PC-9 (cell line): Measurements from ENCODE around the gene MOGAT2. TPM values are rescaled to one million over a fixed set of nuclear protein-coding genes. Genes with fewer than 3 reads are reported as not detected.

Experiments used
- BruUV-seq: library from RNA; stranded (reverse); fragments of 400-500 nt; replicated peaks from 2 replicates; lab custom pipeline; 2021; lab: Mats Ljungman, UMichigan
- CTCF ChIA-PET: fragments of 300-600 bp; sonication (Branson Sonifier 250); formaldehyde crosslinking; loops from one replicate; lab custom pipeline; 2022; ENCODE audit warnings: antibody characterized with exemption; lab: Charles Lee
- POLR2A ChIA-PET: fragments of 300-600 bp; sonication (Branson Sonifier 250); formaldehyde crosslinking; loops from one replicate; lab custom pipeline; 2022; ENCODE audit warnings: antibody characterized with exemption; ENCODE audit not compliant: unreplicated experiment; lab: Charles Lee
- DNase-seq, 2 experiments: peaks; one replicate each; pipeline versions ENCODE4 v3.0.0 to v3.0.0-alpha.2; 2015 to 2022; ENCODE audit warnings: mixed read lengths in 1 of 2
- H2AFZ ChIP-seq: fragments of 200-600 bp; sonication (generic); 2 replicates; pipeline ENCODE4 v1.8.1; 2017; ENCODE audit warnings: antibody characterized with exemption
- H3F3A ChIP-seq: fragments of 200-600 bp; sonication (generic); 2 replicates; pipeline ENCODE4 v1.8.1; 2017; ENCODE audit warnings: antibody characterized with exemption, mild to moderate bottlenecking, low read depth; ENCODE audit not compliant: insufficient read depth
- H3K27ac ChIP-seq: fragments of 200-600 bp; sonication (generic); 2 replicates; pipeline ENCODE4 v1.6.1; 2016; ENCODE audit warnings: mixed run types
- H3K27me3 ChIP-seq: fragments of 200-600 bp; sonication (generic); 2 replicates; pipeline ENCODE4 v1.6.1; 2016; ENCODE audit warnings: low read depth, mixed run types; ENCODE audit not compliant: insufficient read depth
- H3K36me3 ChIP-seq: fragments of 200-600 bp; sonication (generic); 2 replicates; pipeline ENCODE4 v1.6.1; 2016; ENCODE audit warnings: low read depth, mixed run types
- H3K4me1 ChIP-seq: fragments of 200-600 bp; sonication (generic); replicated peaks from 2 replicates; pipeline ENCODE4 v1.6.1; 2016; ENCODE audit warnings: mixed run types; ENCODE audit not compliant: insufficient read depth
- H3K4me2 ChIP-seq: fragments of 200-600 bp; sonication (generic); 2 replicates; pipeline ENCODE4 v1.6.1; 2017; ENCODE audit warnings: mixed run types
- H3K4me3 ChIP-seq: fragments of 200-600 bp; sonication (generic); 2 replicates; pipeline ENCODE4 v1.6.1; 2016; ENCODE audit warnings: mixed run types
- H3K79me2 ChIP-seq: fragments of 200-600 bp; sonication (generic); 2 replicates; pipeline ENCODE4 v1.6.1; 2017; ENCODE audit warnings: low read depth, mixed run types
- H3K9me2 ChIP-seq: fragments of 200-600 bp; sonication (generic); 2 replicates; pipeline ENCODE4 v1.8.1; 2017; ENCODE audit warnings: mild to moderate bottlenecking; ENCODE audit not compliant: insufficient read depth
- H3K9me3 ChIP-seq: fragments of 200-600 bp; sonication (generic); 2 replicates; pipeline ENCODE4 v1.8.1; 2016; ENCODE audit warnings: low read depth; ENCODE audit not compliant: insufficient read depth
- H4K20me1 ChIP-seq: fragments of 200-600 bp; sonication (generic); 2 replicates; pipeline ENCODE4 v1.8.1; 2017; ENCODE audit not compliant: insufficient read depth
- CTCF ChIP-seq: fragments of 200-600 bp; sonication (generic); conservative IDR thresholded peaks from 2 replicates; pipeline ENCODE4 v1.6.1; 2017; ENCODE audit warnings: mixed run types, antibody characterized with exemption, mild to moderate bottlenecking, moderate library complexity
- EZH2 ChIP-seq: fragments of 200-600 bp; sonication (generic); IDR thresholded peaks from 2 replicates; pipeline ENCODE4 v1.8.0; 2017; ENCODE audit warnings: antibody characterized with exemption, low read depth
- intact Hi-C: fragments of 100-400 bp; cut with micrococcal nuclease; formaldehyde crosslinking; loops from one replicate; pipeline ENCODE4 v1.10.0; 2022; ENCODE audit not compliant: unreplicated experiment
- total RNA-seq: library from RNA; stranded (reverse); gene quantifications from 2 replicates; pipeline ENCODE4 v1.2.3, GENCODE V29; 2021

Gene MOGAT2
- total RNA-seq, 1 experiment from 2014 or later, result not detected

- Histone ChIP-seq H3K9me2 (no peaks in the 10 kb centered on the region), H3K27me3 (no peaks in the 10 kb centered on the region), H4K20me1 (no peaks in the 10 kb centered on the region), H3F3A (no peaks in the 10 kb centered on the region; the same call in 1 of the 2 replicates), H3K27ac (no peak overlapping the region), H3K4me2 (no peak overlapping the region), H3K9me3 (no peaks in the 10 kb centered on the region), H3K36me3 (no peaks in the 10 kb centered on the region), H3K4me1 (no peaks in the 10 kb centered on the region), H2AFZ (no peak overlapping the region), H3K4me3 (no peak overlapping the region), H3K79me2 (no peaks in the 10 kb centered on the region)
- TF ChIP-seq CTCF (no peak), EZH2 (no peak)
- intact Hi-C loops, result no loop called here
- CTCF ChIA-PET, result interaction anchor here (0.5 kb wide), 1 partner anchor 99 kb away, joined by 5 read pairs; no protein-coding TSS in a partner anchor
- BruUV-seq, result no TSS peak
- DNase-seq, result no peak
- POLR2A ChIA-PET, result no interaction called here
Measured at GRCh38 chr11:75725547-75726320, 8.1 kb downstream of the MOGAT2 start.

GRCh38 chr11:75728992-75729391 lies 11.4 kb downstream of the MOGAT2 start:
- Histone ChIP-seq H3K9me2 (no peaks in the 10 kb centered on the region), H3K9me3 (no peaks in the 10 kb centered on the region), H2AFZ (no peak overlapping the region), H3K27me3 (no peaks in the 10 kb centered on the region), H3K4me3 (no peak overlapping the region), H3F3A (peaks cover 4% of the 10 kb centered on the region; the same call in 1 of the 2 replicates), H4K20me1 (no peaks in the 10 kb centered on the region), H3K4me1 (peaks cover 9% of the 10 kb centered on the region), H3K27ac (no peak overlapping the region), H3K79me2 (no peaks in the 10 kb centered on the region), H3K4me2 (no peak overlapping the region), H3K36me3 (no peaks in the 10 kb centered on the region)
- no TSS peak for BruUV-seq
- TF ChIP-seq CTCF (no peak), EZH2 (no peak)
- intact Hi-C loops, result no loop called here
- CTCF ChIA-PET, result no interaction called here
- POLR2A ChIA-PET, result no interaction called here
- DNase-seq, result no peak

GRCh38 chr11:75731095-75731494 lies 13.5 kb downstream of the MOGAT2 start:
- ChIA-PET POLR2A (interaction anchor here (0.5 kb wide), 1 partner anchor 1237 kb away, joined by 4 read pairs; no protein-coding TSS in a partner anchor), CTCF (no interaction called here)
- no peak overlapping the region for H3K27ac ChIP-seq
- no TSS peak for BruUV-seq
- H3K9me3 ChIP-seq, result no peaks in the 10 kb centered on the region
- no peaks in the 10 kb centered on the region for H3K79me2 ChIP-seq
- intact Hi-C loops, result no loop called here
- no peak for DNase-seq
- TF ChIP-seq CTCF, result no peak
- no peak for TF ChIP-seq EZH2
- no peaks in the 10 kb centered on the region for H3K27me3 ChIP-seq
- no peaks in the 10 kb centered on the region for H4K20me1 ChIP-seq
- H3K4me3 ChIP-seq, result no peak overlapping the region
- H3K4me2 ChIP-seq, result no peak overlapping the region
- no peak overlapping the region for H2AFZ ChIP-seq
- no peaks in the 10 kb centered on the region for H3K36me3 ChIP-seq
- H3F3A ChIP-seq, result peaks cover 4% of the 10 kb centered on the region; the same call in 1 of the 2 replicates
- H3K9me2 ChIP-seq, result no peaks in the 10 kb centered on the region
- peaks cover 25% of the 10 kb centered on the region for H3K4me1 ChIP-seq
